Measurements from ENCODE around the gene PLA2G2A.

GRCh38 chr1:19980314-19980713, 896 bp upstream of the PLA2G2A start:
- no peak for TF ChIP-seq POLR2A (IDR thresholded peaks at IDR 0.05)
- no peak for TF ChIP-seq CTCF (IDR thresholded peaks at IDR 0.05)
